Activated naive CD8-positive, alpha-beta T cell treated with anti-CD3 and anti-CD28 coated beads for 36 hours (primary cell): ENCODE data around the gene KIFC3. TPM values are rescaled to one million over a fixed set of nuclear protein-coding genes. Genes with fewer than 3 reads are reported as not detected.
"Not testable (repeated sequence)": the region's sequence is repeated elsewhere in the genome, so short reads cannot be mapped to it uniquely, and the experiment has no call there.

Experiments
- DNase-seq: peaks from one replicate; pipeline ENCODE4 v3.0.0; 2021
- H3K27ac Mint-ChIP-seq: one replicate; pipeline ENCODE4 v1.8.0; 2022; ENCODE audit warnings: mild to moderate bottlenecking, moderate library complexity, mixed read lengths
- H3K27me3 Mint-ChIP-seq: one replicate; pipeline ENCODE4 v1.8.0; 2022; ENCODE audit warnings: mild to moderate bottlenecking, mixed read lengths
- H3K36me3 Mint-ChIP-seq: one replicate; pipeline ENCODE4 v1.8.0; 2021; ENCODE audit warnings: mild to moderate bottlenecking, mixed read lengths
- H3K4me1 Mint-ChIP-seq: one replicate; pipeline ENCODE4 v1.8.0; 2021; ENCODE audit warnings: mixed read lengths
- H3K4me3 Mint-ChIP-seq: one replicate; pipeline ENCODE4 v1.8.0; 2022; ENCODE audit warnings: mild to moderate bottlenecking, moderate library complexity, mixed read lengths
- H3K9me3 Mint-ChIP-seq: one replicate; pipeline ENCODE4 v1.8.0; 2022; ENCODE audit warnings: mixed read lengths
- total RNA-seq, 2 experiments: library from RNA; stranded (reverse); gene quantifications; one replicate each; pipeline ENCODE4 v1.2.3, GENCODE V29; 2021

Gene KIFC3
- total RNA-seq, 2 experiments from 2014 or later: 1.2 to 1.3 TPM

GRCh38 chr16:57720142-57720575, 82.1 kb downstream of the KIFC3 start:
- H3K27me3 Mint-ChIP-seq: peaks cover 6% of the 10 kb centered on the region
- peak; percentile 54 for DNase-seq
- no peak overlapping the region for H3K4me3 Mint-ChIP-seq
- no peaks in the 10 kb centered on the region for H3K9me3 Mint-ChIP-seq
- no peak overlapping the region for H3K27ac Mint-ChIP-seq
- H3K36me3 Mint-ChIP-seq: no peaks in the 10 kb centered on the region
- no peaks in the 10 kb centered on the region for H3K4me1 Mint-ChIP-seq

- no peak for DNase-seq
- no peak overlapping the region for H3K27ac Mint-ChIP-seq
- no peaks in the 10 kb centered on the region for H3K9me3 Mint-ChIP-seq
- no peaks in the 10 kb centered on the region for H3K4me1 Mint-ChIP-seq
- H3K27me3 Mint-ChIP-seq: no peaks in the 10 kb centered on the region
- no peak overlapping the region for H3K4me3 Mint-ChIP-seq
- no peaks in the 10 kb centered on the region for H3K36me3 Mint-ChIP-seq
These were observed 88.2 kb downstream of the KIFC3 start for GRCh38 chr16:57714047-57714446.

GRCh38 chr16:57713596-57713995, 88.7 kb downstream of the KIFC3 start:
- Mint-ChIP-seq H3K27ac (no peak overlapping the region), H3K36me3 (no peaks in the 10 kb centered on the region), H3K4me1 (no peaks in the 10 kb centered on the region), H3K27me3 (no peaks in the 10 kb centered on the region), H3K4me3 (no peak overlapping the region), H3K9me3 (no peaks in the 10 kb centered on the region)
- no peak for DNase-seq

GRCh38 chr16:57712569-57712968, 89.7 kb downstream of the KIFC3 start:
- H3K27ac Mint-ChIP-seq, H3K36me3 Mint-ChIP-seq: not testable (repeated sequence)

GRCh38 chr16:57711993-57712392, 90.3 kb downstream of the KIFC3 start:
- DNase-seq: no peak
- Mint-ChIP-seq H3K27me3 (no peaks in the 10 kb centered on the region), H3K36me3 (no peaks in the 10 kb centered on the region), H3K4me3 (no peak overlapping the region), H3K9me3 (no peaks in the 10 kb centered on the region), H3K27ac (no peak overlapping the region), H3K4me1 (peaks cover 4% of the 10 kb centered on the region)

More at GRCh38 chr16:57712569-57712968, 89.7 kb downstream of the KIFC3 start:
- not testable (repeated sequence) for H3K9me3 Mint-ChIP-seq, H3K4me3 Mint-ChIP-seq, DNase-seq, H3K27me3 Mint-ChIP-seq, H3K4me1 Mint-ChIP-seq

- H3K36me3 Mint-ChIP-seq: no peaks in the 10 kb centered on the region
- no peaks in the 10 kb centered on the region for H3K9me3 Mint-ChIP-seq
- no peak for DNase-seq
- H3K4me1 Mint-ChIP-seq: peaks cover 4% of the 10 kb centered on the region
- no peak overlapping the region for H3K27ac Mint-ChIP-seq
- no peak overlapping the region for H3K4me3 Mint-ChIP-seq
- H3K27me3 Mint-ChIP-seq: no peaks in the 10 kb centered on the region
These were observed 90.9 kb downstream of the KIFC3 start for GRCh38 chr16:57711346-57711745.

- H3K27ac Mint-ChIP-seq: no peak overlapping the region
- no peak for DNase-seq
- H3K36me3 Mint-ChIP-seq: no peaks in the 10 kb centered on the region
- no peak overlapping the region for H3K4me3 Mint-ChIP-seq
- no peaks in the 10 kb centered on the region for H3K27me3 Mint-ChIP-seq
- peaks cover 4% of the 10 kb centered on the region for H3K4me1 Mint-ChIP-seq
- H3K9me3 Mint-ChIP-seq: no peaks in the 10 kb centered on the region
These were observed 92.6 kb downstream of the KIFC3 start for GRCh38 chr16:57709663-57710062.

Other genes starting within 250 kb of the KIFC3 start
- gene ADGRG1, start 173.9 kb downstream of the KIFC3 start, total RNA-seq: 1 to 10 TPM; 2.8 to 3.0 TPM
- gene ADGRG3, start 134.2 kb downstream of the KIFC3 start, total RNA-seq: not detected
- gene DRC7, start 107.7 kb downstream of the KIFC3 start, total RNA-seq: not detected
- 10 to 100 TPM; 51.2 to 55.5 TPM for gene KATNB1, start 66.7 kb downstream of the KIFC3 start, total RNA-seq
- gene CNGB1, start 168.6 kb upstream of the KIFC3 start, total RNA-seq: not detected
- 1 to 10 TPM; 6.8 to 7.2 TPM for gene ZNF319, start 198.2 kb upstream of the KIFC3 start, total RNA-seq
- gene USB1, start 198.9 kb upstream of the KIFC3 start, total RNA-seq: 10 to 100 TPM; 52.6 to 54.2 TPM
- under 1 TPM; 0.12 to 0.25 TPM for gene MMP15, start 223.3 kb upstream of the KIFC3 start, total RNA-seq